HCT116 (cell line): ENCODE results near the gene TBC1D17. TPM values are rescaled to one million over a fixed set of nuclear protein-coding genes. Genes with fewer than 3 reads are reported as not detected.
A peak's percentile ranks its signal among the peaks of the same experiment; 100 is the strongest.

Experiments used
- ATAC-seq: fragments of 200-7000 bp; cut with Tn5 transposase; 2 replicates; pipeline ENCODE4 v1.9.1; 2020; ENCODE audit warnings: mild to moderate bottlenecking, moderate library complexity
- BruUV-seq: library from RNA; stranded (reverse); fragments of 400-500 nt; replicated peaks from 2 replicates; lab custom pipeline; 2021; lab: Mats Ljungman, UMichigan
- CTCF ChIA-PET: fragments of 300-600 bp; sonication (Branson Sonifier 250); formaldehyde crosslinking; loops from one replicate; lab custom pipeline; 2021; ENCODE audit warnings: antibody characterized with exemption; lab: Charles Lee
- POLR2A ChIA-PET: fragments of 300-600, 350-600 bp; sonication (Branson Sonifier 250); formaldehyde crosslinking; loops from one replicate; lab custom pipeline; 2021; ENCODE audit warnings: antibody characterized with exemption; lab: Charles Lee
- RAD21 ChIA-PET, 2 experiments: fragments of 300-600 bp; sonication (Branson Sonifier 250); formaldehyde crosslinking; loops; one replicate each; lab custom pipeline; 2023; ENCODE audit warnings: low total read pairs in 2 of 2; ENCODE audit not compliant: uncharacterized antibody in 2 of 2, unreplicated experiment in 2 of 2, low non-redundant PET in 1 of 2; lab: Charles Lee
- DNase-seq: peaks from one replicate; pipeline ENCODE4 v3.0.0-alpha.2; 2010; ENCODE audit warnings: low read depth, low spot score
- H2AFZ ChIP-seq: fragments of 200-600 bp; shearing (Covaris generic), sonication (generic); 2 replicates; pipeline ENCODE4 v1.6.1; 2017; ENCODE audit warnings: low read depth, mixed run types, mixed read lengths, antibody characterized with exemption, low read length; ENCODE audit not compliant: poor library complexity, severe bottlenecking
- H3K27ac ChIP-seq: 2 replicates; pipeline ENCODE4 v1.5.1; 2012; ENCODE audit warnings: low read depth, low read length
- H3K27me3 ChIP-seq: fragments of 200-600 bp; sonication (generic); 2 replicates; pipeline ENCODE4 v1.6.1; 2016; ENCODE audit warnings: mixed run types, low read length, mixed read lengths; ENCODE audit not compliant: insufficient read depth
- H3K36me3 ChIP-seq, 2 experiments: fragments of 200-500 bp in 1 of 2; fragments of 200-600 bp in 1 of 2; sonication (Bioruptor generic) in 1 of 2; sonication (generic) in 1 of 2; 2 replicates each; pipeline versions ENCODE4 v1.5.1 to v1.6.1; 2014 to 2016; ENCODE audit warnings: low read length in 2 of 2, inconsistent platforms in 1 of 2, mixed read lengths in 1 of 2, mixed run types in 1 of 2; ENCODE audit not compliant: insufficient read depth in 2 of 2, control insufficient read depth in 1 of 2
- H3K4me1 ChIP-seq, 2 experiments: fragments of 200-600 bp in 1 of 2; sonication (generic) in 1 of 2; 2 replicates each; pipeline versions ENCODE4 v1.5.1 to v1.6.1; 2012 to 2017; ENCODE audit warnings: low read length in 2 of 2, inconsistent platforms in 1 of 2, mild to moderate bottlenecking in 1 of 2, mixed read lengths in 1 of 2, mixed run types in 1 of 2, moderate library complexity in 1 of 2; ENCODE audit not compliant: insufficient read depth in 2 of 2, control insufficient read depth in 1 of 2
- H3K4me2 ChIP-seq: fragments of 200-600 bp; sonication (generic); 2 replicates; pipeline ENCODE4 v1.6.1; 2017; ENCODE audit warnings: mixed run types, low read length, mixed read lengths
- H3K4me3 ChIP-seq, 2 experiments: fragments of 200-600 bp in 1 of 2; sonication (generic) in 1 of 2; replicated peaks in 1 of 2; 2 replicates each; pipeline ENCODE4 v1.5.1; 2011 to 2016; ENCODE audit warnings: low read length in 2 of 2, control low read depth in 1 of 2, low read depth in 1 of 2, mild to moderate bottlenecking in 1 of 2, mixed read lengths in 1 of 2, mixed run types in 1 of 2
- H3K79me2 ChIP-seq: fragments of 200-600 bp; sonication (generic); 2 replicates; pipeline ENCODE4 v1.6.1; 2017; ENCODE audit warnings: mild to moderate bottlenecking, mixed run types, low read length, moderate library complexity, mixed read lengths; ENCODE audit not compliant: insufficient read depth
- H3K9ac ChIP-seq: fragments of 200-600 bp; sonication (generic); 2 replicates; pipeline ENCODE4 v1.6.1; 2016; ENCODE audit warnings: low read length, mixed read lengths
- H3K9me2 ChIP-seq: fragments of 200-600 bp; sonication (generic), shearing (Covaris generic); 2 replicates; pipeline ENCODE4 v1.6.1; 2017; ENCODE audit warnings: mixed run types, mild to moderate bottlenecking, moderate library complexity; ENCODE audit not compliant: insufficient read depth
- H3K9me3 ChIP-seq, 2 experiments: fragments of 200-500 bp in 1 of 2; fragments of 200-600 bp in 1 of 2; sonication (Bioruptor generic) in 1 of 2; sonication (generic) in 1 of 2; 2 replicates each; pipeline ENCODE4 v1.6.1; 2014 to 2017; ENCODE audit warnings: low read length in 2 of 2, mixed read lengths in 2 of 2, inconsistent platforms in 1 of 2, low read depth in 1 of 2, mild to moderate bottlenecking in 1 of 2, mixed run types in 1 of 2, moderate library complexity in 1 of 2; ENCODE audit not compliant: control insufficient read depth in 1 of 2, insufficient read depth in 1 of 2
- H4K20me1 ChIP-seq: fragments of 200-600 bp; sonication (generic), shearing (Covaris generic); 2 replicates; pipeline ENCODE4 v1.6.1; 2017; ENCODE audit warnings: mixed run types, mild to moderate bottlenecking, moderate library complexity; ENCODE audit not compliant: insufficient read depth
- CTCF ChIP-seq, 3 experiments: fragments of 200-600 bp in 1 of 3; sonication (generic) in 1 of 3; IDR thresholded peaks in 2 of 3; conservative IDR thresholded peaks in 1 of 3; 2 replicates each; pipeline ENCODE4 v1.5.1; 2012 to 2017; ENCODE audit warnings: low read depth in 2 of 3, low read length in 2 of 3, antibody characterized with exemption in 1 of 3, borderline replicate concordance in 1 of 3, control low read depth in 1 of 3, mild to moderate bottlenecking in 1 of 3, mixed read lengths in 1 of 3, mixed run types in 1 of 3, moderate library complexity in 1 of 3; ENCODE audit not compliant: insufficient read depth in 1 of 3
- FOSL1 ChIP-seq: IDR thresholded peaks from 2 replicates; pipeline ENCODE4 v1.6.1; 2012; ENCODE audit warnings: low read depth
- MAX ChIP-seq: IDR thresholded peaks from 2 replicates; pipeline ENCODE4 v1.6.1; 2012
- intact Hi-C: fragments of 100-400 bp; cut with micrococcal nuclease; formaldehyde crosslinking; loops from 2 replicates; pipeline ENCODE4 v1.10.0; 2022
- total RNA-seq: library from RNA; stranded (reverse); gene quantifications from one replicate; pipeline ENCODE4 v1.2.1, GENCODE V29; 2021; ENCODE audit not compliant: unreplicated experiment

Gene TBC1D17
- total RNA-seq, 1 experiment from 2014 or later = 32.9 TPM

GRCh38 chr19:49889687-49890348, 12.3 kb downstream of the TBC1D17 start:
- ATAC-seq (peak; percentile 78), DNase-seq (peak; percentile 53)
- RAD21 ChIA-PET = interaction anchor here in 1 of 2 experiments (0.6 kb wide), 1 partner anchor 19 kb away, joined by 3 read pairs; no protein-coding TSS in a partner anchor
- Histone ChIP-seq H3K79me2 (no peaks in the 10 kb centered on the region), H3K4me1 (peaks cover 6 to 17% of the 10 kb centered on the region in 2 experiments), H3K4me2 (peak overlapping the region; percentile 78), H3K4me3 (peak overlapping the region; percentile 28 to 50), H3K27me3 (no peaks in the 10 kb centered on the region), H3K36me3 (no peaks in the 10 kb centered on the region), H3K9ac (peak overlapping the region; percentile 43; the same call in 1 of the 2 replicates), H3K9me2 (no peaks in the 10 kb centered on the region), H4K20me1 (no peaks in the 10 kb centered on the region), H3K27ac (peak overlapping the region; percentile 56; the same call in 1 of the 2 replicates), H3K9me3 (no peaks in the 10 kb centered on the region), H2AFZ (no peak overlapping the region)
- POLR2A ChIA-PET = interaction anchor here (1.3 kb wide), 1 partner anchor 21 kb away, joined by 5 read pairs; no protein-coding TSS in a partner anchor
- CTCF ChIA-PET = no interaction called here
- intact Hi-C loops = no loop called here
- TF ChIP-seq MAX (peak; percentile 99), FOSL1 (no peak), CTCF (IDR thresholded peaks at IDR 0.05 in 2 of 3, conservative IDR thresholded peaks at IDR 0.05 in 1 of 3; ENCODE audit: borderline replicate concordance in 1 of 3, insufficient read depth in 1 of 3, low read depth in 2 of 3, low read length in 2 of 3) (peak in 2 of 3 experiments; percentile 46 to 61; a peak in 4 of 6 replicates)
- BruUV-seq = no TSS peak
